Transverse colon (tissue), 4 donors: Measurements from ENCODE around the gene ZNF521. TPM values are rescaled to one million over a fixed set of nuclear protein-coding genes. Genes with fewer than 3 reads are reported as not detected.

Source experiments
- DNase-seq: peaks from one replicate; pipeline ENCODE4 v3.0.0-alpha.2; 2019
- H3K27ac ChIP-seq, 4 donors: fragments of 200-600 bp; sonication (generic); 2 replicates each; pipeline ENCODE4 v1.5.1; 2016 to 2018; ENCODE audit warnings: inconsistent platforms in 4 of 4
- H3K27me3 ChIP-seq: fragments of 200-600 bp; sonication (generic); 2 replicates; pipeline ENCODE4 v1.5.1; 2017; ENCODE audit warnings: inconsistent platforms
- H3K36me3 ChIP-seq, 4 donors: fragments of 200-600 bp; sonication (generic); 2 replicates each; pipeline ENCODE4 v1.5.1; 2017 to 2019; ENCODE audit warnings: inconsistent platforms in 4 of 4
- H3K4me1 ChIP-seq, 4 donors: fragments of 200-600 bp; sonication (generic); 2 replicates each; pipeline ENCODE4 v1.5.1; 2017 to 2020; ENCODE audit warnings: inconsistent platforms in 4 of 4
- H3K4me3 ChIP-seq, 4 donors: fragments of 200-600 bp; sonication (generic); 1 replicate in 1 of 4; 2 replicates in 3 of 4; pipeline versions ENCODE4 v1.5.1 to v1.6.1; 2017 to 2019; ENCODE audit warnings: inconsistent platforms in 4 of 4
- H3K9me3 ChIP-seq, 2 donors: fragments of 200-600 bp; sonication (generic); 2 replicates each; pipeline ENCODE4 v1.5.1; 2017 to 2019; ENCODE audit warnings: inconsistent platforms in 2 of 2
- CTCF ChIP-seq, 5 experiments: fragments of 200-600 bp in 3 of 5; fragments of 450-650 bp in 2 of 5; sonication (generic) in 3 of 5; IDR thresholded peaks; 1 replicate in 2 of 5; 2 replicates in 3 of 5; pipeline ENCODE4 v1.5.1; 2016 to 2017; ENCODE audit warnings: antibody characterized with exemption in 5 of 5, inconsistent platforms in 3 of 5, mild to moderate bottlenecking in 2 of 5, moderate library complexity in 1 of 5
- EP300 ChIP-seq: sonication (generic); formaldehyde crosslinking; IDR thresholded peaks from one replicate; pipeline ENCODE4 v1.6.1; 2017; ENCODE audit warnings: antibody characterized with exemption, low read depth
- POLR2A ChIP-seq: fragments of 450-650 bp; IDR thresholded peaks from one replicate; pipeline ENCODE4 v1.6.1; 2016; ENCODE audit warnings: antibody characterized with exemption, mild to moderate bottlenecking, moderate library complexity
- POLR2AphosphoS5 ChIP-seq, 3 donors: sonication (generic); formaldehyde crosslinking; IDR thresholded peaks; one replicate each; pipeline ENCODE4 v1.6.1; 2016; ENCODE audit warnings: antibody characterized with exemption in 3 of 3
- WGBS, 2 donors: methylation state at CpG; one replicate each; pipeline ENCODE4 v1.1.5; 2018; ENCODE audit warnings: low coverage in 1 of 2; 5-methylcytosine and 5-hydroxymethylcytosine counted together
- in situ Hi-C, 4 donors: fragments of 200-750 bp; cut with MboI; loops; one replicate each; pipeline versions ENCODE4 v1.15.0 to v1.15.1; 2017; ENCODE audit warnings: low sequenced_read_pairs in 3 of 4, low pct_ligation_motif_present in 1 of 4, low pct_unique_long_range_greater_than_20kb in 1 of 4
- intact Hi-C: fragments of 100-400 bp; cut with DNase I; formaldehyde crosslinking; loops from one replicate; pipeline ENCODE4 v1.15.1; 2023; ENCODE audit warnings: low total_unique reads
- total RNA-seq, 4 donors: library from RNA; depleted of rRNA; stranded (reverse); fragments of >200 nt; gene quantifications; one replicate each; pipeline ENCODE4 v1.1.0, GENCODE V29; 2016

Gene ZNF521
- total RNA-seq, 4 donors from 2014 or later: 6.4 to 29.5 (median 9.0) TPM

- no peak for DNase-seq
- in situ Hi-C loops: no loop called here
- TF ChIP-seq POLR2AphosphoS5 (IDR thresholded peaks at IDR 0.05): no peak
- TF ChIP-seq POLR2A: no peak
- no peak for TF ChIP-seq EP300
- no peak for TF ChIP-seq CTCF (IDR thresholded peaks at IDR 0.05)
- no peaks in the 10 kb centered on the region for H3K9me3 ChIP-seq
- H3K27me3 ChIP-seq: no peaks in the 10 kb centered on the region
- H3K36me3 ChIP-seq: no peaks in the 10 kb centered on the region
- no peak overlapping the region for H3K27ac ChIP-seq
- no peak overlapping the region for H3K4me3 ChIP-seq
- intact Hi-C loops: no loop called here
- WGBS, 2 donors: 66 to 100% methylated on average over 2 to 3 of the region's 3 CpGs
- no peaks in the 10 kb centered on the region for H3K4me1 ChIP-seq
Observed at GRCh38 chr18:25066516-25066915, 285.4 kb downstream of the ZNF521 start.

GRCh38 chr18:25062720-25063119, 289.2 kb downstream of the ZNF521 start:
- 94 to 100% methylated on average over 1 of the region's 1 CpG for WGBS, 2 donors
- DNase-seq: no peak
- TF ChIP-seq CTCF (IDR thresholded peaks at IDR 0.05): no peak
- no peak for TF ChIP-seq POLR2A
- no peak for TF ChIP-seq EP300
- TF ChIP-seq POLR2AphosphoS5 (IDR thresholded peaks at IDR 0.05): no peak
- peaks cover 0 to 4% (median 0%) of the 10 kb centered on the region in 4 donors for H3K4me1 ChIP-seq
- no peaks in the 10 kb centered on the region for H3K9me3 ChIP-seq
- H3K27me3 ChIP-seq: no peaks in the 10 kb centered on the region
- H3K27ac ChIP-seq: no peak overlapping the region
- no peaks in the 10 kb centered on the region for H3K36me3 ChIP-seq
- no peak overlapping the region for H3K4me3 ChIP-seq
- intact Hi-C loops (no loop called here), in situ Hi-C loops (no loop called here)

GRCh38 chr18:25061395-25061794, 290.6 kb downstream of the ZNF521 start:
- no peak overlapping the region for H3K27ac ChIP-seq
- intact Hi-C loops: no loop called here
- WGBS, 2 donors: 97% methylated on average over 2 of the region's 2 CpGs; no CpG with 5 or more reads in 1 of the 2 donors
- no peak overlapping the region for H3K4me3 ChIP-seq
- no peaks in the 10 kb centered on the region for H3K36me3 ChIP-seq
- no peaks in the 10 kb centered on the region for H3K9me3 ChIP-seq
- no peak for DNase-seq
- H3K27me3 ChIP-seq: no peaks in the 10 kb centered on the region
- H3K4me1 ChIP-seq: peaks cover 0 to 4% (median 0%) of the 10 kb centered on the region in 4 donors
- TF ChIP-seq POLR2AphosphoS5 (IDR thresholded peaks at IDR 0.05) (no peak), EP300 (no peak), POLR2A (no peak), CTCF (IDR thresholded peaks at IDR 0.05) (no peak)
- in situ Hi-C loops: no loop called here

GRCh38 chr18:25058521-25058920, 293.4 kb downstream of the ZNF521 start:
- in situ Hi-C loops (no loop called here), intact Hi-C loops (no loop called here)
- H3K36me3 ChIP-seq: no peaks in the 10 kb centered on the region
- no peak overlapping the region for H3K4me3 ChIP-seq
- H3K27ac ChIP-seq: no peak overlapping the region
- no peak for TF ChIP-seq POLR2A
- no peak for TF ChIP-seq EP300
- no peak for TF ChIP-seq POLR2AphosphoS5 (IDR thresholded peaks at IDR 0.05)
- no peak for TF ChIP-seq CTCF (IDR thresholded peaks at IDR 0.05)
- H3K4me1 ChIP-seq: peaks cover 0 to 4% (median 0%) of the 10 kb centered on the region in 4 donors
- WGBS, 2 donors: 60 to 83% methylated on average over 1 to 5 of the region's 5 CpGs
- H3K9me3 ChIP-seq: no peaks in the 10 kb centered on the region
- H3K27me3 ChIP-seq: no peaks in the 10 kb centered on the region
- DNase-seq: no peak
